ENCODE results near the gene ATP6V0A1. TPM values are rescaled to one million over a fixed set of nuclear protein-coding genes. Genes with fewer than 3 reads are reported as not detected.

The ATP6V0A1 gene
- total RNA-seq, 2 experiments from 2014 or later, result 5.8 to 7.1 TPM

- no peaks in the 10 kb centered on the region for H3K36me3 Mint-ChIP-seq (ENCODE audit: low read depth)
- no peaks in the 10 kb centered on the region for H3K9me3 Mint-ChIP-seq
- DNase-seq (no peak), ATAC-seq (no peak)
- no peaks in the 10 kb centered on the region for H3K27me3 Mint-ChIP-seq
- CTCF ChIA-PET, result interaction anchor here (0.7 to 4.5 kb wide), 23 partner anchors 8 to 197 kb away, joined by 3 to 34 read pairs (median 6); partner anchors contain the start of genes CAVIN1, NAGLU and PSMC3IP
- H3K4me1 Mint-ChIP-seq (ENCODE audit: low read depth), result no peaks in the 10 kb centered on the region
- H3K4me3 Mint-ChIP-seq, result no peak overlapping the region
- TF ChIP-seq CTCF (IDR thresholded peaks at IDR 0.05), result no peak
- no peak overlapping the region for H3K27ac Mint-ChIP-seq
- intact Hi-C loops (cut with micrococcal nuclease), result no loop called here
- POLR2A ChIA-PET, result interaction anchor here (1.3 kb wide), 1 partner anchor 206 kb away, joined by 5 read pairs; no protein-coding TSS in a partner anchor
Observed at GRCh38 chr17:42518755-42519545, 60.3 kb downstream of the ATP6V0A1 start.

GRCh38 chr17:42519546-42520491 is 61.1 kb downstream of the ATP6V0A1 start:
- CTCF ChIA-PET, result interaction anchor here (0.7 to 4.5 kb wide), 28 partner anchors 7 to 494 kb away, joined by 3 to 34 read pairs (median 4); partner anchors contain the start of genes CAVIN1, NAGLU and PSMC3IP
- intact Hi-C loops (cut with micrococcal nuclease), result no loop called here
- H3K27ac Mint-ChIP-seq, result no peak overlapping the region
- no peaks in the 10 kb centered on the region for H3K36me3 Mint-ChIP-seq (ENCODE audit: low read depth)
- DNase-seq (no peak), ATAC-seq (no peak)
- H3K4me1 Mint-ChIP-seq (ENCODE audit: low read depth), result peaks cover 5% of the 10 kb centered on the region
- POLR2A ChIA-PET, result interaction anchor here (1.3 kb wide), 1 partner anchor 207 kb away, joined by 5 read pairs; no protein-coding TSS in a partner anchor
- no peak for TF ChIP-seq CTCF (IDR thresholded peaks at IDR 0.05)
- H3K4me3 Mint-ChIP-seq, result no peak overlapping the region
- no peaks in the 10 kb centered on the region for H3K27me3 Mint-ChIP-seq
- H3K9me3 Mint-ChIP-seq, result no peaks in the 10 kb centered on the region

- no peaks in the 10 kb centered on the region for H3K27me3 Mint-ChIP-seq
- H3K36me3 Mint-ChIP-seq (ENCODE audit: low read depth), result no peaks in the 10 kb centered on the region
- H3K4me1 Mint-ChIP-seq (ENCODE audit: low read depth), result peaks cover 8% of the 10 kb centered on the region
- peak; percentile 74 for DNase-seq
- no peaks in the 10 kb centered on the region for H3K9me3 Mint-ChIP-seq
- peak; percentile 60 for TF ChIP-seq CTCF (IDR thresholded peaks at IDR 0.05)
- POLR2A ChIA-PET, result no interaction called here
- no peak overlapping the region for H3K4me3 Mint-ChIP-seq
- H3K27ac Mint-ChIP-seq, result no peak overlapping the region
- intact Hi-C loops (cut with micrococcal nuclease), result no loop called here
- ATAC-seq, result peak; percentile 55
- CTCF ChIA-PET, result interaction anchor here (0.7 to 4.5 kb wide), 23 partner anchors 9 to 495 kb away, joined by 3 to 34 read pairs (median 4); partner anchors contain the start of genes CAVIN1 and PSMC3IP
Observed at GRCh38 chr17:42520540-42520951, 61.9 kb downstream of the ATP6V0A1 start.

GRCh38 chr17:42521036-42521435 is 62.4 kb downstream of the ATP6V0A1 start:
- POLR2A ChIA-PET, result no interaction called here

More at GRCh38 chr17:42521036-42521435, 62.4 kb downstream of the ATP6V0A1 start:
- intact Hi-C loops (cut with micrococcal nuclease), result no loop called here
- Mint-ChIP-seq H3K4me3 (no peak overlapping the region), H3K4me1 (ENCODE audit: low read depth) (peaks cover 8% of the 10 kb centered on the region), H3K36me3 (ENCODE audit: low read depth) (no peaks in the 10 kb centered on the region), H3K9me3 (no peaks in the 10 kb centered on the region), H3K27me3 (no peaks in the 10 kb centered on the region), H3K27ac (no peak overlapping the region)
- CTCF ChIA-PET, result interaction anchor here (0.7 to 4.5 kb wide), 17 partner anchors 9 to 496 kb away, joined by 3 to 34 read pairs (median 5); partner anchors contain the start of genes CAVIN1 and PSMC3IP
- peak; percentile 38 for ATAC-seq
- TF ChIP-seq CTCF (IDR thresholded peaks at IDR 0.05), result no peak
- DNase-seq, result no peak

Measured in activated CD8-positive, alpha-beta T cell treated with anti-CD3 and anti-CD28 coated beads for 36 hours (primary cell).